Body of pancreas (tissue), 4 donors: ENCODE data around the gene CPSF2. TPM values are rescaled to one million over a fixed set of nuclear protein-coding genes. Genes with fewer than 3 reads are reported as not detected.
A peak's percentile ranks its signal among the peaks of the same experiment; 100 is the strongest.

Experiments
- ATAC-seq: fragments of 150-250 bp; one replicate; pipeline ENCODE4 v1.9.1; 2016
- DNase-seq, 4 donors: peaks; one replicate each; pipeline ENCODE4 v3.0.0-alpha.2; 2019
- H3K27ac ChIP-seq, 4 donors: fragments of 200-600 bp; sonication (generic); 1 replicate in 3 of 4; 2 replicates in 1 of 4; pipeline versions ENCODE4 v1.5.1 to v1.6.1; 2016 to 2019; ENCODE audit warnings: mild to moderate bottlenecking in 1 of 4, mixed read lengths in 1 of 4, moderate library complexity in 1 of 4
- H3K27me3 ChIP-seq, 2 donors: fragments of 200-600 bp; sonication (generic); one replicate each; pipeline ENCODE4 v1.6.0; 2016; ENCODE audit warnings: mild to moderate bottlenecking in 1 of 2
- H3K36me3 ChIP-seq, 2 donors: fragments of 200-600 bp; sonication (generic); replicated peaks in 1 of 2; 2 replicates each; pipeline ENCODE4 v1.5.1; 2016; ENCODE audit warnings: low read depth in 2 of 2; ENCODE audit not compliant: insufficient read depth in 1 of 2
- H3K4me1 ChIP-seq: fragments of 200-600 bp; sonication (generic); one replicate; pipeline ENCODE4 v1.6.0; 2016
- H3K4me3 ChIP-seq, 2 donors: fragments of 200-600 bp; sonication (generic); 1 replicate in 1 of 2; 2 replicates in 1 of 2; pipeline ENCODE4 v1.5.1; 2016 to 2019
- H3K9me3 ChIP-seq, 3 donors: fragments of 200-600 bp; sonication (generic); 1 replicate in 2 of 3; 2 replicates in 1 of 3; pipeline ENCODE4 v1.5.1; 2016
- CTCF ChIP-seq, 7 experiments: fragments of 450-650 bp in 4 of 7; fragments of 200-600 bp in 3 of 7; sonication (generic) in 3 of 7; IDR thresholded peaks; one replicate each; pipeline ENCODE4 v1.5.1; 2016 to 2019; ENCODE audit warnings: antibody characterized with exemption in 7 of 7
- POLR2A ChIP-seq, 3 donors: fragments of 450-650 bp; IDR thresholded peaks; one replicate each; pipeline ENCODE4 v1.6.1; 2016; ENCODE audit warnings: antibody characterized with exemption in 3 of 3, mild to moderate bottlenecking in 2 of 3
- WGBS, 2 donors: methylation state at CpG; one replicate each; pipeline ENCODE4 v1.1.5; 2017; 5-methylcytosine and 5-hydroxymethylcytosine counted together
- intact Hi-C: fragments of 100-400 bp; cut with DNase I; formaldehyde crosslinking; loops from one replicate; pipeline ENCODE4 v1.15.1; 2023
- total RNA-seq, 2 donors: library from RNA; depleted of rRNA; stranded (reverse); fragments of >200 nt; gene quantifications; one replicate each; pipeline ENCODE4 v1.1.0, GENCODE V29; 2016

Gene CPSF2
- total RNA-seq, 2 donors from 2014 or later = 7.8 to 19.1 TPM

GRCh38 chr14:92103363-92103989, 18.3 kb upstream of the CPSF2 start:
- Histone ChIP-seq H3K27me3 (no peaks in the 10 kb centered on the region), H3K4me3 (no peak overlapping the region), H3K9me3 (no peaks in the 10 kb centered on the region), H3K27ac (no peak overlapping the region), H3K36me3 (no peaks in the 10 kb centered on the region), H3K4me1 (peaks cover 24% of the 10 kb centered on the region)
- WGBS, 2 donors = 83 to 88% methylated on average over 7 of the region's 7 CpGs
- no peak for TF ChIP-seq CTCF (IDR thresholded peaks at IDR 0.05)
- no peak for TF ChIP-seq POLR2A (IDR thresholded peaks at IDR 0.05)
- no peak for DNase-seq
- intact Hi-C loops = no loop called here
- ATAC-seq = no peak

- peaks cover 24% of the 10 kb centered on the region for H3K4me1 ChIP-seq
- 47 to 54% methylated on average over 15 to 16 of the region's 16 CpGs for WGBS, 2 donors
- H3K4me3 ChIP-seq = peak overlapping the region; percentile 85 to 92
- no peaks in the 10 kb centered on the region for H3K27me3 ChIP-seq
- intact Hi-C loops = no loop called here
- H3K27ac ChIP-seq = peak overlapping the region; percentile 68 to 91 (median 82)
- no peak for DNase-seq
- no peaks in the 10 kb centered on the region for H3K36me3 ChIP-seq
- TF ChIP-seq CTCF (IDR thresholded peaks at IDR 0.05) = no peak
- no peak for TF ChIP-seq POLR2A (IDR thresholded peaks at IDR 0.05)
- H3K9me3 ChIP-seq = no peaks in the 10 kb centered on the region
- no peak for ATAC-seq
Measured at GRCh38 chr14:92105073-92105892, 16.5 kb upstream of the CPSF2 start.

- TF ChIP-seq POLR2A (IDR thresholded peaks at IDR 0.05) (peak in 1 of 3 donors; percentile 40), CTCF (IDR thresholded peaks at IDR 0.05) (no peak)
- ATAC-seq (peak; percentile 7), DNase-seq (peak; percentile 25 to 55 (median 35))
- Histone ChIP-seq H3K4me3 (peak overlapping the region; percentile 85 to 92), H3K36me3 (no peaks in the 10 kb centered on the region), H3K9me3 (no peaks in the 10 kb centered on the region), H3K27ac (peak overlapping the region; percentile 68 to 91 (median 82)), H3K4me1 (peaks cover 24% of the 10 kb centered on the region), H3K27me3 (no peaks in the 10 kb centered on the region)
- 0 to 1% methylated on average over 10 of the region's 10 CpGs for WGBS, 2 donors
- intact Hi-C loops = no loop called here
Measured at GRCh38 chr14:92105893-92106142, 16.0 kb upstream of the CPSF2 start.

- Histone ChIP-seq H3K4me1 (peaks cover 24% of the 10 kb centered on the region), H3K27me3 (no peaks in the 10 kb centered on the region), H3K4me3 (peak within 1 kb of the TSS; percentile 85 to 92), H3K27ac (peak within 1 kb of the TSS; percentile 68 to 91 (median 82)), H3K36me3 (no peaks in the 10 kb centered on the region), H3K9me3 (no peaks in the 10 kb centered on the region)
- WGBS, 2 donors = 0 to 1% methylated on average over 10 to 39 of the region's 66 CpGs
- intact Hi-C loops = no loop called here
- TF ChIP-seq CTCF (IDR thresholded peaks at IDR 0.05) (peak; percentile 51 to 89 (median 81)), POLR2A (IDR thresholded peaks at IDR 0.05) (peak in 2 of 3 donors; percentile 43 to 64)
- peak; percentile 96 to 99 (median 97) for DNase-seq
- peak; percentile 97 for ATAC-seq
Measured at GRCh38 chr14:92106143-92106926, 15.4 kb upstream of the CPSF2 start, which contains the start of gene ATXN3. ATXN3 (minus strand) TSS chr14:92106582; CDS start chr14:92106552, 30 bp downstream.
